Measurements from ENCODE around the gene SDCCAG8.

SDCCAG8 gene

DNA sequence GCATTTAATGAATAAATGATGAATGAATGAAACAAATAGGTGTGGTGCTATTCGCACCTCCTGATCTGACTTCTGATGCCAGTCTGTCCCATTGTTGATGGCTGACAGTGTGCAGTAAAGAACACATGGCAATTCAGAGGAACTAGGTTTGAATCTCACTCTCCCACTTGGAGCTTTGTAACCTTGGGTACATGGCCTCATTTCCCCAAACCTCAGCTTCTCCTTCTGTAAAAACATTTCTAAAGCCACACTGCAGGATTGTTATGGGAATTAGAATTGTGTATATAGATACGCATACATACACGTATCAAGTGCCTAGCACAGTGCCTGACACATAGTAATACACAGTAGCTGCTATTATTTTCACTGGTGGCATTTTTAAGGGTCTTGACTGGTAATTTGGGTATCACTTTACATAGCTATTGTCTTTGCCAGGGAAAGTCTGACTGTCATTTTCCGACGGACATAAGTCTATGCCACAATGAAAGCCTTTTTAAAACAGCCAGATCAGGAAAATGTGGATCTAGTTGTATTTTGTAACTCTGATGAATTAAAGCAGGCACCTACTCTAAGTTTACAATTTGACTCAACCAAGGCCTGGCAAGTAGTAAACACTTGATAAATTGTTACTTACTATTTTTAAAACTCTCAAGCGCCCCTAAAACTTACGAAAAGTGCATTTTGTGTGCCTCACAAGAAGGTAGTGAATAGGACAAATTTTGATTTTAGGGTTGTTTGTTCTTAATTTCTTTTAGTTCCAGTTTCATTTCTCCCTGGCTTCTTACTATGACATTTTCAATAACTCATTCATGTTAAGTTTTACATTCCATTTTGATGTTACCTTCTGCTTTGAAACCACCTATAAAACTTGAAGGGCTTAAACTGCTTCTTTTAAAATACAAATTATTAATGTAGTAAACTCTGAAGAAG lies 164.4 kb downstream of the SDCCAG8 start:
- no peak overlapping the region for H3K4me3 ChIP-seq (ENCODE audit: control insufficient read depth, low read depth, low read length)
- no peak for DNase-seq (ENCODE audit: low read depth)
- TF ChIP-seq, protein P1, sequence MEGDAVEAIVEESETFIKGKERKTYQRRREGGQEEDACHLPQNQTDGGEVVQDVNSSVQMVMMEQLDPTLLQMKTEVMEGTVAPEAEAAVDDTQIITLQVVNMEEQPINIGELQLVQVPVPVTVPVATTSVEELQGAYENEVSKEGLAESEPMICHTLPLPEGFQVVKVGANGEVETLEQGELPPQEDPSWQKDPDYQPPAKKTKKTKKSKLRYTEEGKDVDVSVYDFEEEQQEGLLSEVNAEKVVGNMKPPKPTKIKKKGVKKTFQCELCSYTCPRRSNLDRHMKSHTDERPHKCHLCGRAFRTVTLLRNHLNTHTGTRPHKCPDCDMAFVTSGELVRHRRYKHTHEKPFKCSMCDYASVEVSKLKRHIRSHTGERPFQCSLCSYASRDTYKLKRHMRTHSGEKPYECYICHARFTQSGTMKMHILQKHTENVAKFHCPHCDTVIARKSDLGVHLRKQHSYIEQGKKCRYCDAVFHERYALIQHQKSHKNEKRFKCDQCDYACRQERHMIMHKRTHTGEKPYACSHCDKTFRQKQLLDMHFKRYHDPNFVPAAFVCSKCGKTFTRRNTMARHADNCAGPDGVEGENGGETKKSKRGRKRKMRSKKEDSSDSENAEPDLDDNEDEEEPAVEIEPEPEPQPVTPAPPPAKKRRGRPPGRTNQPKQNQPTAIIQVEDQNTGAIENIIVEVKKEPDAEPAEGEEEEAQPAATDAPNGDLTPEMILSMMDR (IDR thresholded peaks at IDR 0.05; ENCODE audit: control insufficient read depth, insufficient read depth, low read depth, low read length, missing control alignments) = no peak

DNA sequence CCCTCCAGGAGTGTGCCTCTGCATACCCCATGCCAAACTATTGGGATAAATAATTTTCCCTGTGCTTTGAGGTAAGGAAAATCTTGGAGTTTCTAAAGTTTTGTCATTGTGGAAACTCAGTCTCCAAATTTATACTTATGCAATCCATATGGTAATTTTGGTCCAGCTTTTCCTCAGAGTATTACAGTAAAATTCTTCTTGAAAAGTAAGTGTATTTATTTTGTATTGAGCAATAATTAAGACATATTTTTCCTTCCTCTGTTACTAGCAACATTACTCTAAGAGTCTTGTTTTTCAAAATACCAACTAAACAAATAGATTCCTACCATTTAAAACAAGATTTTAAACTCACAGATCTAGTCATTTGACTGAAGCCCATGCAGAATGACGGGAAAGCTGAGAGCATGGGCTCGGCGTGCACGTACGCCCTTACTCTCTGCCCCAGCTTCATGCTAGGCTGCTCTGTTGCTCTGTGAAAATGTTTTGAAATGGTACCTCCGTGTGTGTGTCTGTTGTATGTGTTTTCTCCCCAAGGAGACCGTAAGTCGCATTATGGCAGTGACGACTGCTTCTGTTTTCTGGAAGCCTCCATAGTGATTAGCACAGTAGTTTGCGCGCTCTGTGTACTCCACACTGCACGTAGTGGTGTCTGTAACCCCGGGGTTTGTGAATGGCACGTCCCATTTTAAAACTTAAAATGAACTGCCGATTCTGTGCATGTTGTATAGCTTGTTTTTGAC lies 165.3 kb downstream of the SDCCAG8 start:
- peak overlapping the region; percentile 13 for H3K4me3 ChIP-seq (ENCODE audit: control insufficient read depth, low read depth, low read length)
- DNase-seq (ENCODE audit: low read depth) = no peak
- TF ChIP-seq, protein P1 (IDR thresholded peaks at IDR 0.05; ENCODE audit: control insufficient read depth, insufficient read depth, low read depth, low read length, missing control alignments) = no peak

DNA sequence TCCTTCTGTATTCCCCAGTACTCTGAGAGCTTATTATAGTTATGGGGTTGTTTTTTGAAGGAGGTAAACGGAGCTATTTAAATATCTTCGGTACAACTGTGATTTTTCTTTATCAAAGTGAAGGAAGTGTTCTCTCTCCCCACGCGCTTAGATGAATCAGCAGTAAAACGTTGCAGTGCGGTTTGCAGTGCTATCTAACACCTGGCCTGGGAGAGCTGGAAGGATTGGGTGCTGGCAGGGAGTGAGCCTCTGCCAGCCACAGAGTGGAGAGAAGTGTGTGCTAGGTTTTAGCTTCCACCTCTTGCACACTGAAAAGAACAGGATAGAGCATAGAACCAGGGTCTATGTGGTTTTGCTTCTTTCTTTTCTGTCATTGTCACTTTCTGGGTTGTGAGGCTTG lies 165.9 kb downstream of the SDCCAG8 start:
- peak overlapping the region; percentile 13 for H3K4me3 ChIP-seq (ENCODE audit: control insufficient read depth, low read depth, low read length)
- TF ChIP-seq, protein P1 (IDR thresholded peaks at IDR 0.05; ENCODE audit: control insufficient read depth, insufficient read depth, low read depth, low read length, missing control alignments) = no peak
- peak; percentile 38 for DNase-seq (ENCODE audit: low read depth)

DNA sequence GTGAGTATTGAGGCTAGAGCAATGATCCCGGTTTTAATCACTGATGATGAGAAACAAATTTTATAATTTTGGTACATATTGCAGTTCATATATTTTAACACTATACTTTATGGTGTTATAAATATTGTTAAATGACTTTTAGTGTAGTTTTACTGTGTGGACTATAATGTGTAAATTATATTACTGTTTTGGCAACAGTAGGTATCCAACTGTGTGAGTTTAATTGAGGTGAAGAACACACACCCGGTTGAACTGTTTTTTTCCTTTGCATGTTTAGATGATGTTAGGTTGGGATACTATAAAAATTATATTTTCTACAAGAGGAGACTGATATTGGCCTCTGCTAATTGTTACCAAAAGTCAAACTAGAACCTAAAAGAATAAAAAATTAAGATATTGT lies 166.5 kb downstream of the SDCCAG8 start:
- no peak overlapping the region for H3K4me3 ChIP-seq (ENCODE audit: control insufficient read depth, low read depth, low read length)
- TF ChIP-seq, protein P1 (IDR thresholded peaks at IDR 0.05; ENCODE audit: control insufficient read depth, insufficient read depth, low read depth, low read length, missing control alignments) = no peak

DNA sequence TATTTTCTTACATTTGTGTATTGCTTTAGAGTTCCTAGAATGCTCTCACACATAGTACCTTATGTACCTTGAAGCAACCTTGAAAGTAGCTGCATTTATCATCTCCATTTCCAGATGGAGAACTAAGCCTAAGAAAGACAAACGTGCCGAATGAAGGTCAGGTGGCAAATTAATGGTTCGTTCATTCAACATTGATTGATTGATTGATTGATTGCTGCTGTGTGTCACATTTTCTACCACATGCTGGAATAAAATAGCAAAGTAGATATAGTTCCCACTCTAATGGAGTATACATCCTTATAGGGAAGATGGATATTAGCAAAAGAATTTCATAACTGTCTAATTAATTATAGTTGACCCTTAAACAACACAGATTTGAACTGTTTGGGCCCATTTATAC lies 172.2 kb downstream of the SDCCAG8 start:
- DNase-seq (ENCODE audit: low read depth) = no peak
- no peak overlapping the region for H3K4me3 ChIP-seq (ENCODE audit: control insufficient read depth, low read depth, low read length)
- TF ChIP-seq, protein P1 (IDR thresholded peaks at IDR 0.05; ENCODE audit: control insufficient read depth, insufficient read depth, low read depth, low read length, missing control alignments) = no peak

More for the DNA sequence above, 166.5 kb downstream of the SDCCAG8 start:
- DNase-seq (ENCODE audit: low read depth) = no peak

DNA sequence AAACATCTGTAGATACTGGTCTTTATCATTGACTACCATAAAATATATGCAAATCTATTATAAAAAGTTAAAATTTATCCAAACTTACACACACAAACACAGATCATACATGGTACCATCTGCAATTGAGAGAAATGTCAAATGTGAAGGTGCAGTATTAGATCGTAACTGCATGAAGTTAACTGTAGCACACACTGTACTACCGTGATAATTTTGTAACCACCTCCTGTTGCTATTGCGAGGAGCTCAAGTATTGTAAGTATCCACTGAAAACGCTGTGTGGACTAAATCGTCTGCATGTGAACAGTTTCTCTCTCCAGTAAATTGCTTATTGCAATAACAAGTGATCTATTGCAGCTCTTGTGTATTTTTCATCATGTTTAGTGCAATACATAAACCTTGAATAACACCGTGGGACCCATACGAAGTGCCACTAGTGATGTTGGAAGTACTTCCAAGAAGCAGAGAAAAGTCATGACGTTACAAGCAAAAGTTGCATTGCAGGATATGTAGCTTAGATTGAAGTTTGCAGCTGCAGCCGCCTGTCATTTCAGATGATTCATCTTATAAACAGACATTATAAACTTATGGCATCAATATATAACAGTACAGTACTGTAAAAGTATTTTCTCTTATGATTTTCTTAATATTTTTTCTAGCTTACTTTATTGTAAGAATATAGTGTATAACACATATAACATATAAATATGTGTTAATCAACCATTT lies 172.9 kb downstream of the SDCCAG8 start:
- H3K4me3 ChIP-seq (ENCODE audit: control insufficient read depth, low read depth, low read length) = no peak overlapping the region
- no peak for DNase-seq (ENCODE audit: low read depth)
- TF ChIP-seq, protein P1 (IDR thresholded peaks at IDR 0.05; ENCODE audit: control insufficient read depth, insufficient read depth, low read depth, low read length, missing control alignments) = no peak
